ENCODE results near the gene MKLN1. TPM values are rescaled to one million over a fixed set of nuclear protein-coding genes. Genes with fewer than 3 reads are reported as not detected.

Gene MKLN1
- total RNA-seq, 4 donors from 2014 or later, result 37.9 to 55.2 (median 41.3) TPM

DNA sequence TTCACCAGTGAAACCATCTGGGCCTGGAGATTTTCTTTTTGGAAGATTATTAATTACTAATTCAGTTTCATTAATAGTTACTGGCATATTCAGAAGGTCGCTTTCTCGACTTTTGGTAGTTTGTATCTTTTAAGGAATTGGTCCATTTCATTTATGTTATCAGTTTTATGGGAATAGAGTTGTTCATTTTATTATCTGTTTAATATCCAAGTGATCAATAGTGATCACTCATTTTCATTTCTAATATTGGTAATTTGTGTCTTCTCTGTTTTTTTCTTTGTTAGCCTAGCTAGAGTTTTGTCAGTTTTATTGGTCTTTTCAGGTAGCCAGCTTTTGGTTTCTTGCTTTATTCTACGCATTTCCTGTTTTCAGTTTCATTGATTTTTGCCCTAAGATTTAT is 31.0 kb downstream of the MKLN1 start:
- H3K9me3 ChIP-seq, result no peaks in the 10 kb centered on the region
- no peak overlapping the region for H3K27ac ChIP-seq (replicated peaks in 1 of 4)
- no peak for DNase-seq (ENCODE audit: extremely low spot score)
- intact Hi-C loops (cut with DNase I), result no loop called here
- 94% methylated on average over 3 of the region's 3 CpGs for WGBS
- peaks cover 33 to 79% (median 70%) of the 10 kb centered on the region in 4 donors for H3K4me1 ChIP-seq
- H3K36me3 ChIP-seq, result no peaks in the 10 kb centered on the region
- no peaks in the 10 kb centered on the region for H3K27me3 ChIP-seq
- TF ChIP-seq POLR2A (IDR thresholded peaks at IDR 0.05; ENCODE audit: low read depth) (no peak), EP300 (IDR thresholded peaks at IDR 0.05) (no peak), POLR2AphosphoS5 (IDR thresholded peaks at IDR 0.05) (no peak)
- TF ChIP-seq, protein P1, sequence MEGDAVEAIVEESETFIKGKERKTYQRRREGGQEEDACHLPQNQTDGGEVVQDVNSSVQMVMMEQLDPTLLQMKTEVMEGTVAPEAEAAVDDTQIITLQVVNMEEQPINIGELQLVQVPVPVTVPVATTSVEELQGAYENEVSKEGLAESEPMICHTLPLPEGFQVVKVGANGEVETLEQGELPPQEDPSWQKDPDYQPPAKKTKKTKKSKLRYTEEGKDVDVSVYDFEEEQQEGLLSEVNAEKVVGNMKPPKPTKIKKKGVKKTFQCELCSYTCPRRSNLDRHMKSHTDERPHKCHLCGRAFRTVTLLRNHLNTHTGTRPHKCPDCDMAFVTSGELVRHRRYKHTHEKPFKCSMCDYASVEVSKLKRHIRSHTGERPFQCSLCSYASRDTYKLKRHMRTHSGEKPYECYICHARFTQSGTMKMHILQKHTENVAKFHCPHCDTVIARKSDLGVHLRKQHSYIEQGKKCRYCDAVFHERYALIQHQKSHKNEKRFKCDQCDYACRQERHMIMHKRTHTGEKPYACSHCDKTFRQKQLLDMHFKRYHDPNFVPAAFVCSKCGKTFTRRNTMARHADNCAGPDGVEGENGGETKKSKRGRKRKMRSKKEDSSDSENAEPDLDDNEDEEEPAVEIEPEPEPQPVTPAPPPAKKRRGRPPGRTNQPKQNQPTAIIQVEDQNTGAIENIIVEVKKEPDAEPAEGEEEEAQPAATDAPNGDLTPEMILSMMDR (IDR thresholded peaks at IDR 0.05), result no peak
- no peak overlapping the region for H3K4me3 ChIP-seq

DNA sequence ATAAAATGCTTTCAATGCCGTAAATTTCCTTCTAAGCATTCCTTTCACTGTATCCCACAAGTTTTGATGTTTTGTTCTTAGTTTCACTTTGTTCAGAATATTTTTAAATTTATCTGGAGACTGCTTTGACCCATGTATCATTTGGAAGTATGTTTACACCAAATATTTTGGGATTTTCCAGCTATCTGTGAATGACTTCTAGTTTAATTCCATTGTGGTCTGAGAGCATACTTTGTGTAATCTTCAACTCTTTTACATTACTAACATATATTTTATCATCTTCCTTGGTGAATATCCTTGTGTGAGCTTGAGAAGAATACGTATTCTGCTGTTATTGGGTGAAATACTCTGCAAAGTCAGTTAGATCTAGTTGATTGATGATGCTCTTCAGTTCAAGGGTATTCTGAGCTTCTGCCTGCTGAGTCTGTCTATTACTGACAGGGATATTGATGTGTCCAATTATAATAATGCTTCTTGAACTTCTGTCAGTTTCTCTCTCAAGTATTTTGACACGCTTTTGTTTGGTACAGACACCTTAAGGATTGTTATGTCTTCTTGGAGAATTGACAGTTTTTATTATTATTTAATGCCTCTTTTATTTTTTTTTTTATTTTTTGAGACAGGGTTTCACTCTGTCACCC is 31.6 kb downstream of the MKLN1 start:
- no peak for DNase-seq (ENCODE audit: extremely low spot score)
- intact Hi-C loops (cut with DNase I), result no loop called here
- H3K27me3 ChIP-seq, result no peaks in the 10 kb centered on the region
- no peaks in the 10 kb centered on the region for H3K9me3 ChIP-seq
- TF ChIP-seq EP300 (IDR thresholded peaks at IDR 0.05), result no peak
- TF ChIP-seq POLR2A (IDR thresholded peaks at IDR 0.05; ENCODE audit: low read depth), result no peak
- no peak for TF ChIP-seq POLR2AphosphoS5 (IDR thresholded peaks at IDR 0.05)
- TF ChIP-seq, protein P1 (IDR thresholded peaks at IDR 0.05), result no peak
- H3K4me1 ChIP-seq, result peaks cover 36 to 82% (median 71%) of the 10 kb centered on the region in 4 donors
- WGBS, result 84% methylated on average over 3 of the region's 3 CpGs
- H3K4me3 ChIP-seq, result no peak overlapping the region
- no peaks in the 10 kb centered on the region for H3K36me3 ChIP-seq
- no peak overlapping the region for H3K27ac ChIP-seq (replicated peaks in 1 of 4)

DNA sequence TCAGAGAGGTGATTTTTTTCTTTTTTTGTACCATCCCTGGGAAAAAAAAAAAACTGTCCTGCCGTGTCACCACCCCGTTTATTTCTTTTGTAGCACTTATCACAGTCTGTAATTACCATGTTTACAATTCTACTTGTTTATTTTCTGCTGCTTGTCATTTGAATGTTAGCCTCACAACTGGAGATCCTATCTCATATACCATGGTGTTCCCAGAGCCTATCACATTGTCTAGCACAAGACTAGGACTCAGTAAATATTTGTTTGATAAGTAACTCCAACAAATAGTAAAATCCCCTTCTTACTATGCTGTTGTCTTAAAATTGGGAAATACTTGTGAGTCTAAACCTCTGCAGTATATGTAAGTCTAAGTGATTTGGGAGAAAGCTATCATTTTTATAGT is 36.0 kb downstream of the MKLN1 start:
- no peak overlapping the region for H3K27ac ChIP-seq (replicated peaks in 1 of 4)
- no peaks in the 10 kb centered on the region for H3K9me3 ChIP-seq
- intact Hi-C loops (cut with DNase I), result no loop called here
- H3K27me3 ChIP-seq, result no peaks in the 10 kb centered on the region
- no peak overlapping the region for H3K4me3 ChIP-seq
- no peaks in the 10 kb centered on the region for H3K36me3 ChIP-seq
- DNase-seq (ENCODE audit: extremely low spot score), result no peak
- 77% methylated on average over 2 of the region's 2 CpGs for WGBS
- peaks cover 24 to 75% (median 50%) of the 10 kb centered on the region in 4 donors for H3K4me1 ChIP-seq
- TF ChIP-seq EP300 (IDR thresholded peaks at IDR 0.05) (no peak), POLR2A (IDR thresholded peaks at IDR 0.05; ENCODE audit: low read depth) (no peak)
- TF ChIP-seq, protein P1 (IDR thresholded peaks at IDR 0.05), result no peak

DNA sequence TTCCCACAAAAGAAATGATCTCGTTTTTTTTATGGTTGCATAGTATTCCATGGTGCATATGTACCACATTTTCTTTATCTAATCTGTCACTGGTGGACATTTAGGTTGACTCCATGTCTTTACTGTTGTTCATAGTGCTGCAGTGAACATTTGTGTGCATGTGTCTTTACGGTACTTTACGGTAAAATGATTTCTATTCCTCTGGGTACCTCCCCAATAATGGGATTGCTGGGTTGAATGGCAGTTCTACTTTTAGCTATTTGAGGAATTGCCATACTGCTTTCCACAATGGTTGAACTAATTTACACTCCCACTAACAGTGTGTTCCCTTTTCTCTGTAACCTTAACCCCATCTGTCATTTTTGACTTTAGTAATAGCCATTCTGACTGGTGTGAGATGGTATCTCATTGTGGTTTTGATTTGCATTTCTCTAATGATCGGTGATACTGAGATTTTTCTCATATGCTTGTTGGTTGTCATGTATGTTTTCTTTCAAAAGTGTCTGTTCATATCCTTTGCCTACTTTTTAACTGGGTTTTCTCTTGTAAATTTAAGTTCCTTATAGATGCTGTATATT is 37.2 kb downstream of the MKLN1 start:
- Histone ChIP-seq H3K36me3 (no peaks in the 10 kb centered on the region), H3K4me1 (peaks cover 23 to 64% (median 42%) of the 10 kb centered on the region in 4 donors), H3K4me3 (no peak overlapping the region), H3K27ac (replicated peaks in 1 of 4) (no peak overlapping the region), H3K9me3 (no peaks in the 10 kb centered on the region), H3K27me3 (no peaks in the 10 kb centered on the region)
- intact Hi-C loops (cut with DNase I), result no loop called here
- 95% methylated on average over 4 of the region's 4 CpGs for WGBS
- no peak for DNase-seq (ENCODE audit: extremely low spot score)
- TF ChIP-seq, protein P1 (IDR thresholded peaks at IDR 0.05), result no peak
- TF ChIP-seq POLR2A (IDR thresholded peaks at IDR 0.05; ENCODE audit: low read depth) (no peak), EP300 (IDR thresholded peaks at IDR 0.05) (no peak), POLR2AphosphoS5 (IDR thresholded peaks at IDR 0.05) (no peak)

All from esophagus muscularis mucosa (tissue), 4 donors.